Fibroblast of lung (primary cell): ENCODE data around the gene CADM2. TPM values are rescaled to one million over a fixed set of nuclear protein-coding genes. Genes with fewer than 3 reads are reported as not detected.

ENCODE experiments used
- DNase-seq, 2 donors: peaks; one replicate each; pipeline versions ENCODE4 v3.0.0 to v3.0.0-alpha.2; 2010; ENCODE audit warnings: low read depth in 2 of 2
- H2AFZ ChIP-seq: 2 replicates; pipeline ENCODE4 v1.5.1; 2012; ENCODE audit warnings: low read length, control low read depth, inconsistent platforms
- H3K27ac ChIP-seq: 2 replicates; pipeline ENCODE4 v1.5.1; 2011; ENCODE audit warnings: low read length, control low read depth; ENCODE audit not compliant: insufficient read depth
- H3K27me3 ChIP-seq: 2 replicates; pipeline ENCODE4 v1.5.1; 2011; ENCODE audit warnings: mild to moderate bottlenecking, low read length; ENCODE audit not compliant: control insufficient read depth, insufficient read depth
- H3K36me3 ChIP-seq: 2 replicates; pipeline ENCODE4 v1.5.1; 2011; ENCODE audit warnings: low read length; ENCODE audit not compliant: control insufficient read depth, insufficient read depth
- H3K4me1 ChIP-seq: 2 replicates; pipeline ENCODE4 v1.5.1; 2011; ENCODE audit warnings: low read length; ENCODE audit not compliant: control insufficient read depth, insufficient read depth; ENCODE audit errors: extremely low read depth
- H3K4me2 ChIP-seq: 2 replicates; pipeline ENCODE4 v1.5.1; 2011; ENCODE audit warnings: low read length, control low read depth; ENCODE audit not compliant: insufficient read depth; ENCODE audit errors: extremely low read depth
- H3K4me3 ChIP-seq, 4 experiments: fragments of 200-600 bp in 1 of 4; sonication (generic) in 1 of 4; replicated peaks in 1 of 4; 2 replicates each; pipeline ENCODE4 v1.5.1; 2011 to 2016; ENCODE audit warnings: low read length in 4 of 4, low read depth in 3 of 4, mild to moderate bottlenecking in 3 of 4, control low read depth in 2 of 4, inconsistent platforms in 1 of 4, mixed read lengths in 1 of 4; ENCODE audit not compliant: insufficient read depth in 1 of 4; ENCODE audit errors: control extremely low read depth in 1 of 4
- H3K79me2 ChIP-seq: 2 replicates; pipeline ENCODE4 v1.5.1; 2012; ENCODE audit warnings: mild to moderate bottlenecking, low read length, inconsistent platforms; ENCODE audit not compliant: control insufficient read depth, insufficient read depth
- H3K9ac ChIP-seq: 2 replicates; pipeline ENCODE4 v1.5.1; 2011; ENCODE audit warnings: mild to moderate bottlenecking, low read length, control low read depth; ENCODE audit not compliant: insufficient read depth
- H3K9me3 ChIP-seq: 2 replicates; pipeline ENCODE4 v1.5.1; 2012; ENCODE audit warnings: low read depth, low read length; ENCODE audit not compliant: control insufficient read depth, insufficient read depth
- H4K20me1 ChIP-seq: 2 replicates; pipeline ENCODE4 v1.5.1; 2011; ENCODE audit warnings: low read length; ENCODE audit not compliant: control insufficient read depth, insufficient read depth; ENCODE audit errors: extremely low read depth
- CTCF ChIP-seq, 2 donors: IDR thresholded peaks in 1 of 2; conservative IDR thresholded peaks in 1 of 2; 1 replicate in 1 of 2; 2 replicates in 1 of 2; pipeline ENCODE4 v1.5.1; 2011 to 2012; ENCODE audit warnings: low read length in 2 of 2, control low read depth in 1 of 2, inconsistent platforms in 1 of 2, low read depth in 1 of 2, mild to moderate bottlenecking in 1 of 2
- EZH2 ChIP-seq: IDR thresholded peaks from 2 replicates; pipeline ENCODE4 v1.5.1; 2012; ENCODE audit warnings: low read length, control low read depth, mild to moderate bottlenecking; ENCODE audit errors: missing control alignments
- polyA plus RNA-seq, 2 donors: library from polyadenylated mRNA; depleted of rRNA in 1 of 2; stranded (reverse) in 1 of 2; unstranded in 1 of 2; fragments of >200 nt; gene quantifications; 2 replicates each; pipeline ENCODE4 v1.2.1, GENCODE V29; 2011 to 2012; ENCODE audit warnings: missing spikeins in 1 of 2
- total RNA-seq: library from RNA; depleted of rRNA; stranded (reverse); fragments of >200 nt; gene quantifications from 2 replicates; pipeline ENCODE4 v1.2.1, GENCODE V29; 2014

The CADM2 gene
- total and polyA plus RNA-seq, 2 donors (not counting 1 experiment from before 2014, with no cell fraction given), result under 0.01 to 0.12 TPM

- Histone ChIP-seq H3K79me2 (no peaks in the 10 kb centered on the region), H3K4me3 (no peak overlapping the region), H3K27ac (no peak overlapping the region), H4K20me1 (no peaks in the 10 kb centered on the region), H3K4me1 (no peaks in the 10 kb centered on the region), H3K9me3 (no peaks in the 10 kb centered on the region), H3K4me2 (no peak overlapping the region), H2AFZ (no peak overlapping the region), H3K9ac (no peak overlapping the region), H3K36me3 (no peaks in the 10 kb centered on the region), H3K27me3 (no peaks in the 10 kb centered on the region)
- DNase-seq, result peak in 1 of 2 donors; percentile 7
- TF ChIP-seq CTCF (conservative IDR thresholded peaks at IDR 0.05 in 1 of 2, IDR thresholded peaks at IDR 0.05 in 1 of 2; ENCODE audit: low read depth in 1 of 2, low read length in 2 of 2) (peak in 1 of 2 donors; percentile 36), EZH2 (no peak)
These were observed 6.4 kb downstream of the CADM2 start for GRCh38 chr3:84965141-84965540.

DNA sequence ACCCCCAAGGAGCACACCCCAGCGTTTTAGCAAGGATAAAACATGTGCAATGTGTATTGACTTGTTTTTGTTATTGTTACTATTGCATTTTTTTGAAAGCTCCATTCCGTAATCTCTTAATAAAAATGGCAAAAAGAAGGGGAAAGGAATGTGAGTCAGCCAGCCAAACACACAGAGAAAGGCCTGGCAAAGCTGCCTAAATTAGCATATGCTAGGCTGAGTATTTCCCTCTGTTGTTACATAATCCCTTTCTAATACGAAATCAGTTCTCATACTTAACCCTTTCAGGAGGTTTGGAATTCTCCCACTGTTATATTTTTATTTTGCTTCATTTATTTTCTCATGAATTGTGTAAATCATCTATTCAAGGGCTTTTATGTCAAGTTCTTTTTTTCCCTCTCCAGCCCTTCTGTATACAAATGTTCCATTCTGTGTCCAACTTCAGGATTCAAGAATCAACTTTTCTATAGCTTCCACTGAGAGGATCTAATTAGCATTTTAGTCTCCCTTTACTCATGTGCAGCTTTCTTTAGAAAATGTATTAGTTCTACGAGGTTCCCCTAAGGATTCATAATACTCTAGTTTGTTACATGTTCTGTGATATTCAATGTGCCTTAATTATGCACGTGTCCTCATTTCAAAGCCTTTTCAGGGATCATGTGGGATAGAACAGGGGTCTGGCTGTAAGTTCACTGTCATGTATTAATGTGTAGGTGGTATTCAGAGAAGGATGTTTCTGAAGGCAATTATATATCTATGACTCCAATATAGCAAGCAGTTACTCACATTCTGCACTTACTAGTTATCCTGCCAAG, 9.2 kb downstream of the CADM2 start:
- DNase-seq, result peak in 1 of 2 donors; percentile 21
- Histone ChIP-seq H4K20me1 (no peaks in the 10 kb centered on the region), H3K9me3 (no peaks in the 10 kb centered on the region), H3K4me3 (no peak overlapping the region), H3K27ac (no peak overlapping the region), H3K9ac (no peak overlapping the region), H3K4me2 (no peak overlapping the region), H3K27me3 (no peaks in the 10 kb centered on the region), H3K4me1 (no peaks in the 10 kb centered on the region), H3K79me2 (no peaks in the 10 kb centered on the region), H2AFZ (no peak overlapping the region), H3K36me3 (no peaks in the 10 kb centered on the region)
- TF ChIP-seq CTCF (conservative IDR thresholded peaks at IDR 0.05 in 1 of 2, IDR thresholded peaks at IDR 0.05 in 1 of 2; ENCODE audit: low read depth in 1 of 2, low read length in 2 of 2) (no peak), EZH2 (no peak)

GRCh38 chr3:84968701-84969235, 10.0 kb downstream of the CADM2 start:
- no peaks in the 10 kb centered on the region for H3K27me3 ChIP-seq
- H3K27ac ChIP-seq, result no peak overlapping the region
- H3K9ac ChIP-seq, result no peak overlapping the region
- no peaks in the 10 kb centered on the region for H3K9me3 ChIP-seq
- no peak for TF ChIP-seq CTCF (conservative IDR thresholded peaks at IDR 0.05 in 1 of 2, IDR thresholded peaks at IDR 0.05 in 1 of 2; ENCODE audit: low read depth in 1 of 2, low read length in 2 of 2)
- TF ChIP-seq EZH2, result no peak
- no peak overlapping the region for H3K4me3 ChIP-seq
- no peaks in the 10 kb centered on the region for H3K4me1 ChIP-seq
- no peak overlapping the region for H2AFZ ChIP-seq
- no peaks in the 10 kb centered on the region for H3K36me3 ChIP-seq
- H3K79me2 ChIP-seq, result no peaks in the 10 kb centered on the region
- no peak for DNase-seq
- H3K4me2 ChIP-seq, result no peak overlapping the region
- H4K20me1 ChIP-seq, result no peaks in the 10 kb centered on the region
